GM12878 (cell line): Measurements from ENCODE around the gene ADCY9.

ENCODE experiments used
- BHLHE40 ChIP-seq, 2 experiments: fragments of 450-650 bp in 1 of 2; IDR thresholded peaks; 2 replicates each; pipeline ENCODE4 v1.6.1; 2011 to 2017; ENCODE audit warnings: low read depth in 2 of 2, borderline replicate concordance in 1 of 2, improper control_type of control experiment in 1 of 2, low read length in 1 of 2, mild to moderate bottlenecking in 1 of 2
- CTCF ChIP-seq, 3 experiments: IDR thresholded peaks in 2 of 3; conservative IDR thresholded peaks in 1 of 3; 2 replicates each; pipeline ENCODE4 v1.5.1; 2011; ENCODE audit warnings: low read depth in 3 of 3, low read length in 3 of 3, mild to moderate bottlenecking in 3 of 3, control low read depth in 2 of 3, moderate library complexity in 2 of 3, inconsistent platforms in 1 of 3, mixed read lengths in 1 of 3; ENCODE audit not compliant: control insufficient read depth in 2 of 3, insufficient read depth in 1 of 3; ENCODE audit errors: extremely low read depth in 1 of 3
- JUNB ChIP-seq: IDR thresholded peaks from 2 replicates; pipeline ENCODE4 v1.6.1; 2016; ENCODE audit warnings: antibody characterized with exemption, mild to moderate bottlenecking
- MEF2B ChIP-seq: fragments of 450-650 bp; IDR thresholded peaks from 2 replicates; pipeline ENCODE4 v1.6.1; 2018; ENCODE audit warnings: mild to moderate bottlenecking, moderate library complexity; ENCODE audit not compliant: partially characterized antibody, poor library complexity, severe bottlenecking
- RAD21 ChIP-seq: IDR thresholded peaks from 2 replicates; pipeline ENCODE4 v1.6.1; 2011; ENCODE audit warnings: mild to moderate bottlenecking, low read depth, low read length, moderate library complexity; ENCODE audit not compliant: insufficient read depth

DNA sequence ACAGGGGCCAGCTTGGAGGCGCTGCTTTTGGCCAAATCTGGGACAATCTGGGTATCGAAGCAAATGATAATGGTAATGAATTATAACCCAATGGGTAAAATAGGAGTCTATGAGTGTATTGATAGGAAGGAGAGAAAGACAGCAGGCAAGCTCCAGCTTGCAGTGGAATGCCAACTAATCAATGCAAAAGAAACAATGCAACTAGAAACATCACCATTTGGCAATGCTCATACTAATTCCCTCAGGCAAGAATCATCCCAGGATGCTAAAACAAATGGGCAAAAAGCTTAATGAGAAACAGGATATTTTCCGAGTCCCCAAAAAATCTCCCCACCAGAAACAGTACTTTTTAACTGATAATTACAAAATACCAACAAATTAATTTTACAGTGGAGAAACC lies 64.7 kb downstream of the ADCY9 start:
- TF ChIP-seq MEF2B: no peak
- TF ChIP-seq JUNB: no peak
- TF ChIP-seq RAD21: no peak
- no peak for TF ChIP-seq BHLHE40 (IDR thresholded peaks at IDR 0.05; ENCODE audit: borderline replicate concordance in 1 of 2, low read depth in 2 of 2, low read length in 1 of 2)
- no peak for TF ChIP-seq CTCF (IDR thresholded peaks at IDR 0.05 in 2 of 3, conservative IDR thresholded peaks at IDR 0.05 in 1 of 3; ENCODE audit: control insufficient read depth in 2 of 3, extremely low read depth in 1 of 3, insufficient read depth in 1 of 3, low read depth in 3 of 3, low read length in 3 of 3)
